ENCODE data around the gene SLC25A11.

Gene SLC25A11

GRCh38 chr17:4948931-4949320 lies 9.1 kb upstream of the SLC25A11 start:
- WGBS, result under 1% methylated on average over 35 of the region's 40 CpGs
- H4K8ac ChIP-seq (ENCODE audit: low read length), result peak overlapping the region; percentile 67

DNA sequence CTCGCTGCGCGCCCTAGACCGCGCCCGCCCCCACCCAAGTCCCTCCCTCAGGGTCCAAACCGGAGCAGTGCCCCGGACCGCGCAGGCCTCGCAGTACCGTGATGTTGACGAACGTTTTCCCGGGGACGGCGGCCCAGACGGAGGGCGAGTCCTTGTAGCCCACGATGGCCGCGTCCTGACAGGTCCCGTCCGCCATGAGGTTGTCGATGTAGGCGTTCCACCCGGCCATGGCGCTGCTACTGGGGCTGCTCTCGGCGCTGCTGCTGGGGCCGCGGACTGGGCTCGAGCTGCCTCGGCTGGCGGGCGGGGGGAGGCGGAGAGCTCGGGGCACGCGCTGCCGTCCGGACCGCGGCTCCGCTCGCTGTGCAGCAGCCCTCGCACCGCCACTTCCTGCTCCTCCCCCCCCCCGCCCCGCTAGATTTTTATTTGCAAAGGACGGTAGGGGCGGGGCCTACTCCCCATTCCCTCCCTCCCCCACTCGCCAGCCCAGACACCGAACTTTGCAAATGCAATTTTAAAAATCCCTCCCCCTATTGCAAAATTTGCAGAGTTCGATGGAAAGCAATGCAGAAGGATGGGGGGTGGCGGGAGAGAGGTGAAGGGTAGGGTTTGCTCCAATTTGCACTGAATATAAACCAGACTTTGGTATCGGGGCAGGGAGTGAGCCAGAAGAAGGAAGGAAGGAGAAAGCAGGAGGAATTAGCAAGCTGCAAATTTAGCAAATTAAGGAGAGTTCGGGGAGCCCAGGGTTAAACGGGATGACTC lies 8.5 kb upstream of the SLC25A11 start, which contains the start of gene PFN1:
Gene PFN1, minus strand, starts transcription at position 365 of the 765 bp plus-strand sequence. Its CDS starts 136 bp downstream, at position 229.
- Histone ChIP-seq H3K27ac (ENCODE audit: low read length, poor library complexity, severe bottlenecking) (peak within 1 kb of the TSS; percentile 100), H3K4ac (ENCODE audit: low read depth in 1 of 2, low read length in 2 of 2) (peak within 1 kb of the TSS; percentile 99 to 100), H3K9ac (ENCODE audit: low read length) (peak within 1 kb of the TSS; percentile 97), H3K9me3 (ENCODE audit: control insufficient read depth, low read length) (no peaks in the 10 kb centered on the region), H3K36me3 (ENCODE audit: control insufficient read depth in 1 of 2, insufficient read depth in 2 of 2, low read depth in 1 of 2, low read length in 2 of 2) (peaks cover 29 to 35% of the 10 kb centered on the region in 2 experiments), H3K27me3 (ENCODE audit: control insufficient read depth in 1 of 2, insufficient read depth in 1 of 2, low read length in 2 of 2) (no peaks in the 10 kb centered on the region), H2AK5ac (ENCODE audit: low read length, severe bottlenecking) (peak within 1 kb of the TSS; percentile 99), H2AFZ (ENCODE audit: low read depth, low read length) (peak within 1 kb of the TSS; percentile 36), H4K8ac (ENCODE audit: low read length) (peak within 1 kb of the TSS; percentile 96), H3K4me3 (ENCODE audit: insufficient read depth in 1 of 2, low read depth in 1 of 2, low read length in 2 of 2) (peak within 1 kb of the TSS; percentile 95 to 100), H2BK12ac (ENCODE audit: low read length in 2 of 2) (peak within 1 kb of the TSS; percentile 87), H2BK120ac (ENCODE audit: low read depth, low read length) (peak within 1 kb of the TSS; percentile 93), H3K4me2 (ENCODE audit: low read length, poor library complexity, severe bottlenecking) (peak within 1 kb of the TSS; percentile 93), H3K18ac (ENCODE audit: low read depth in 1 of 2, low read length in 2 of 2) (peak within 1 kb of the TSS; percentile 100), H3K79me1 (replicated peaks; ENCODE audit: low read length, poor library complexity, severe bottlenecking) (peaks cover 9% of the 10 kb centered on the region), H4K91ac (ENCODE audit: low read length) (peak within 1 kb of the TSS; percentile 100), H3K4me1 (ENCODE audit: control insufficient read depth, insufficient read depth, low read depth, low read length) (peaks cover 44% of the 10 kb centered on the region), H3K23ac (ENCODE audit: low read length in 2 of 2) (peak within 1 kb of the TSS in 1 of 2 experiments; percentile 98), H2BK15ac (ENCODE audit: low read depth, poor library complexity, severe bottlenecking) (peak within 1 kb of the TSS; percentile 92), H2BK5ac (ENCODE audit: low read depth, low read length, poor library complexity, severe bottlenecking) (peak within 1 kb of the TSS; percentile 99), H3K14ac (ENCODE audit: low read length in 2 of 2) (peak within 1 kb of the TSS; percentile 50 to 100)
- WGBS, result 0% methylated on average over 33 of the region's 59 CpGs
- peak; percentile 96 for DNase-seq

More at GRCh38 chr17:4948931-4949320, 9.1 kb upstream of the SLC25A11 start:
- Histone ChIP-seq H3K27ac (ENCODE audit: low read length, poor library complexity, severe bottlenecking) (peak overlapping the region; percentile 100), H3K4me2 (ENCODE audit: low read length, poor library complexity, severe bottlenecking) (peak overlapping the region; percentile 93), H2BK5ac (ENCODE audit: low read depth, low read length, poor library complexity, severe bottlenecking) (peak overlapping the region; percentile 94), H2AFZ (ENCODE audit: low read depth, low read length) (peak overlapping the region; percentile 36), H3K4me1 (ENCODE audit: control insufficient read depth, insufficient read depth, low read depth, low read length) (peaks cover 49% of the 10 kb centered on the region), H3K23ac (ENCODE audit: low read length in 2 of 2) (no peak overlapping the region), H3K4me3 (ENCODE audit: insufficient read depth in 1 of 2, low read depth in 1 of 2, low read length in 2 of 2) (peak overlapping the region; percentile 58 to 95), H3K79me1 (replicated peaks; ENCODE audit: low read length, poor library complexity, severe bottlenecking) (peaks cover 9% of the 10 kb centered on the region), H3K9ac (ENCODE audit: low read length) (peak overlapping the region; percentile 86), H2BK15ac (ENCODE audit: low read depth, poor library complexity, severe bottlenecking) (peak overlapping the region; percentile 92), H2BK12ac (ENCODE audit: low read length in 2 of 2) (peak overlapping the region in 1 of 2 experiments; percentile 45), H4K91ac (ENCODE audit: low read length) (peak overlapping the region; percentile 36), H3K18ac (ENCODE audit: low read depth in 1 of 2, low read length in 2 of 2) (peak overlapping the region; percentile 81 to 96), H2BK120ac (ENCODE audit: low read depth, low read length) (peak overlapping the region; percentile 89), H3K9me3 (ENCODE audit: control insufficient read depth, low read length) (no peaks in the 10 kb centered on the region), H3K4ac (ENCODE audit: low read depth in 1 of 2, low read length in 2 of 2) (peak overlapping the region; percentile 76 to 98), H3K36me3 (ENCODE audit: control insufficient read depth in 1 of 2, insufficient read depth in 2 of 2, low read depth in 1 of 2, low read length in 2 of 2) (peaks cover 25 to 29% of the 10 kb centered on the region in 2 experiments), H2AK5ac (ENCODE audit: low read length, severe bottlenecking) (peak overlapping the region; percentile 92), H3K27me3 (ENCODE audit: control insufficient read depth in 1 of 2, insufficient read depth in 1 of 2, low read length in 2 of 2) (no peaks in the 10 kb centered on the region), H3K14ac (ENCODE audit: low read length in 2 of 2) (peak overlapping the region in 1 of 2 experiments; percentile 22)
- peak; percentile 94 for DNase-seq

GRCh38 chr17:4947411-4948165 lies 7.7 kb upstream of the SLC25A11 start:
- Histone ChIP-seq H3K4me1 (ENCODE audit: control insufficient read depth, insufficient read depth, low read depth, low read length) (peaks cover 39% of the 10 kb centered on the region), H2AK5ac (ENCODE audit: low read length, severe bottlenecking) (peak overlapping the region; percentile 99), H3K9ac (ENCODE audit: low read length) (peak overlapping the region; percentile 97), H4K8ac (ENCODE audit: low read length) (peak overlapping the region; percentile 96), H3K27me3 (ENCODE audit: control insufficient read depth in 1 of 2, insufficient read depth in 1 of 2, low read length in 2 of 2) (no peaks in the 10 kb centered on the region), H2AFZ (ENCODE audit: low read depth, low read length) (no peak overlapping the region), H2BK120ac (ENCODE audit: low read depth, low read length) (peak overlapping the region; percentile 93), H2BK12ac (ENCODE audit: low read length in 2 of 2) (peak overlapping the region; percentile 22 to 87), H3K4ac (ENCODE audit: low read depth in 1 of 2, low read length in 2 of 2) (peak overlapping the region; percentile 99 to 100), H3K36me3 (ENCODE audit: control insufficient read depth in 1 of 2, insufficient read depth in 2 of 2, low read depth in 1 of 2, low read length in 2 of 2) (peaks cover 37 to 43% of the 10 kb centered on the region in 2 experiments), H4K91ac (ENCODE audit: low read length) (peak overlapping the region; percentile 100), H3K4me2 (ENCODE audit: low read length, poor library complexity, severe bottlenecking) (peak overlapping the region; percentile 60), H2BK15ac (ENCODE audit: low read depth, poor library complexity, severe bottlenecking) (peak overlapping the region; percentile 92), H3K18ac (ENCODE audit: low read depth in 1 of 2, low read length in 2 of 2) (peak overlapping the region; percentile 100), H2BK5ac (ENCODE audit: low read depth, low read length, poor library complexity, severe bottlenecking) (peak overlapping the region; percentile 99), H3K14ac (ENCODE audit: low read length in 2 of 2) (peak overlapping the region; percentile 50 to 100), H3K27ac (ENCODE audit: low read length, poor library complexity, severe bottlenecking) (peak overlapping the region; percentile 99), H3K4me3 (ENCODE audit: insufficient read depth in 1 of 2, low read depth in 1 of 2, low read length in 2 of 2) (peak overlapping the region; percentile 95 to 100), H3K79me1 (replicated peaks; ENCODE audit: low read length, poor library complexity, severe bottlenecking) (peaks cover 9% of the 10 kb centered on the region), H3K9me3 (ENCODE audit: control insufficient read depth, low read length) (no peaks in the 10 kb centered on the region), H3K23ac (ENCODE audit: low read length in 2 of 2) (peak overlapping the region in 1 of 2 experiments; percentile 98)
- WGBS, result 0% methylated on average over 20 of the region's 56 CpGs
- peak; percentile 81 for DNase-seq

Measured in mesenchymal stem cell (in vitro differentiated cells and primary cell).